Measurements from ENCODE around the gene CCNQ.

Gene CCNQ

DNA sequence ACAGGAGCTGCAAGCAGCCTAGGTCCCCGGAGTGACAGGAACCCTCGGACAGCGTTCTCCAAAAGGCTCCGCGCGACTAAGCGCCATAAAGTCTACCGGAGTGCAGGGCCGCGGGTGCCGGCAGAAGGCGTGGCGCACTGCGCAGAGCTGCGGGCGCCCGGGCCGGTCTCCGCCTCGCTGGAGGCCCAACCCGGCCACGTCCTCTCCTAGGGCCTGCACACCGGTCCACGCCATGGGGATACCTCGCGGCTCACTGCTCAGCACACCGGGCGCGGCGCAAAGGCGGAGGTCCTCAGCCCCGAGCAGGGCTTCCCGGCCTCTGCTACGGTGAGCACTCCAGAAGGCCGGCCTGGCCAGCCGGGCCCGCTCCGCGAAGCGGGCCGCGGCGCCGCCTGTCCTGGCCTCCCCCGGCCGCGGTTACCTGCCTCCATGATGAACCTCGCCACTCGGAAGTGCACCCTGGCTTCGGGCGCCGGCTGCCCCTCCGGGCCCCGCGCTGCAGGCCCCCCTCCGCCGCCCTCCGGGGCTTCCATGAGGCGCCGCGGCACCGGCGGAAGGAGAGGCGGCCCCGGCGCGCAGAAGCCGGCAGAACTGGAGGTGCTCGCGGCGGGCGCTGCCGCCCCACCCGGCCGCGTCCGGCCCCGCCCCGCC is at the start of gene CCNQ:
TSS of gene CCNQ (minus strand) at position 599 of the 651 bp plus-strand sequence. CDS start at position 533, 66 bp downstream.
- DNase-seq = no peak

DNA sequence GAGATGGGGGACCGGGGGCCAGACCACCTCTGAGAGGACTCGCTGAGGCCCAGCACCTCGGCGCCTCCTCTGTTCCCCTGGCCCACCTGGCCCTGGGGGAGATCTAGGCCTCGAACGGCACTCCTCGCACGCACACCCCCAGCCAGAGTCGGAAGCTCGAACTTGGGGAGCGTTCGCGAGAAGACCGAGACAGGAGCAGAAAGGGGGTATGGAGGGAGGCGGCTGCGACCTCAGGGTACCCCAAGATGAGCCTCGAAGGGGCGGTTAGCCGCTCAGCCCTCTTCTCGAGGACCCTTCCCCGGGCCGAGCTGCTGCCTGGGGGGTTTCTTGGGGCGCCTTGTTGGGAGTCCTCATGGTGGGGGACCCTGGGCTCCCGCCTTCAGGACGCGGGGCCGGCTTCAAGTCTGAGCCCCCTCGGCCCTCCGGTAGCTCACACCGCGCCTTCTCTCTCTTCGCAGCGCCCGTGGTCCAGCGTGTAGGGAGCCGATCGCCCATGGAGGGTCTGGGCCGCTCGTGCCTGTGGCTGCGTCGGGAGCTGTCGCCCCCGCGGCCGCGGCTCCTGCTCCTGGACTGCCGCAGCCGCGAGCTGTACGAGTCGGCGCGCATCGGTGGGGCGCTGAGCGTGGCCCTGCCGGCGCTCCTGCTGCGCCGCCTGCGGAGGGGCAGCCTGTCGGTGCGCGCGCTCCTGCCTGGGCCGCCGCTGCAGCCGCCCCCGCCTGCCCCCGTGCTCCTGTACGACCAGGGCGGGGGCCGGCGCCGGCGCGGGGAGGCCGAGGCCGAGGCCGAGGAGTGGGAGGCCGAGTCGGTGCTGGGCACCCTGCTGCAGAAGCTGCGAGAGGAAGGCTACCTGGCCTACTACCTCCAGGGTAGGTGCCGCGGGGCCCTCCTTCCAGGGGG is 48.8 kb upstream of the CCNQ start:
- no peak for DNase-seq

DNA sequence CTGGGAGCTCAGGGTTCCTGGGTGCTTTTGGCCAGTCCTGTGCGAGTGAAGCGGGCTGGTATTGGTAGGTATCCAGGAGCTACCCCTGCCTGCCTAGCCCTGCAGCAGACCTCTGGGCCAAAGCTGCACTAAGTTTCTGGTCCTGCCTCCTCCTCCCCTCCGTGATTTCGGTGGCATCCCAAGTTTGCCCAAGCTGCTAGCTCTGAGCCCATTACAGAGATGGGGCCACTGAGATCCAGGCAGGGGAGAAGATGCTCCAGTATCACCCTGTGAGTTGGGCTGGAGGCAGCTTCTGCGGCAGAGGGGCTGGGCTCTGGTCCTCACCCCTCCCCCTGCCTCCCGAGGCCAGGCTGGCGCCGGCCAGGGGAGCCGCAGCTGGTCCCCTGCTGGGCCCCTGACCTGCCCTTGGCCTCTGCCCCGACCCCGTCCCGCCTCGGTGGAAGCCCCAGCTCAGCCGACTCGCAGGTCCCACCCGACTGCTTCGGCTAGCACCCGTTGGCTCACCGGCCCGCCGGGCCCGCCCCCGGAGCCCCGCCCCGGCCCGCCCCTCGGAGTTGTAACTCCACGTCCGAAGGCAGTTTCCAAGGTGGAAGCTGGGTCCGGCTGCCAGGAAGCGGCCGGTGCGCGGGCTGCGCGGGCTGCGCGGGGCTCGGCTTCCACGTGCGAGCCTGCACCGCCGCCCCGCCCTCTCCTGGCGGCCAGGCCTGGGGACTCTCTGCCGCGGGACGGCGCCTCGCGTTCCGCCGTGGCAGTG is 47.9 kb upstream of the CCNQ start, which contains the start of gene DUSP9:
TSS of gene DUSP9 (plus strand) at position 584 of the 754 bp plus-strand sequence. CDS start 751 bp downstream, outside the sequence.
- no peak for DNase-seq

DNA sequence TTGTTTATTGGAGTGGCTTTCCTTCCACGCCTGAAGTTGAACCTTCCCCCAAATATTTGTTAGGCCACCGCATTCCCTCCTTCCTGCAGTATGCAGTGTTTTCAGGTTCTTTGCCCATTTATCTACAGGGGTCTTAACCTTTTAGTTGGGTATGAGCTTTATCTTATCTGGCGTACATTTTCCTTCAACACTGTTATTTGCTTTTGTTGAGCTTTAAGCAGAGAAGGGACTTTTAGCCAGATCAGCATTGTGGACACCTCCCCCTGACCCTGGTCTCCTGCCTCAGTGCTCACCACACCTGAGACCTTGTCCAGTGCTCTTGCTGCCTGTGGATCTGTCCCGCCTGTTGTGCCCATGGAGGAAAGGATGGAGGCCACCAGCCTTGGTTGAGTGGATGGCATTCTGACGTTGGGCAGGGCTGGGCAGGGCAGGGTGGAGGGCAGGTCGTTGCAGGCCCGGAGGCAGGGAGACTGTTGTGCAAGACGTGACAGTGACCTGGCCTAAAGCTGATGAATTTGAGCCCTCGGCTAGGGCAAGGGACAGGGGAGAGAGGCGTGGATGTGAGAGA is 47.1 kb upstream of the CCNQ start:
- DNase-seq = no peak

DNA sequence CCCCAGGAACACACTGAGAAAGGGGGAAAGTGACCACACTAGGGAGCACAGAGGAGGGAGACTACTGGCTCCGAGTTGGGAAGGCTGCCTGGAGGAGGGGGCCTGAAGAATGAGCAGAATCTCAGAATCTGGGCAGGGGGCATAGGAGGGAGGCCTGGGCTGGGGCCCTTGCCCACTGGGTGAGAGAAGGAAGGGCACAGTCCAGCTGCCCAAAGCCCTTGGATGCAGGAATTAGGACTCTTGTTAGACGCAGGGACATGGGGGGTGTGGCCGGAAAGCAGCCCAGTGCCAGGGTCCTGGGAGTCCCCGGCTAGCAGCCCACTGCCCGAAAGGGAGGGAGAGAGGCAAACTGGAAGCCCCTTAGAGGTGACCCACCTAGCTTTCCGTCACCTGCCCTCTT is 46.2 kb upstream of the CCNQ start:
- DNase-seq = no peak

DNA sequence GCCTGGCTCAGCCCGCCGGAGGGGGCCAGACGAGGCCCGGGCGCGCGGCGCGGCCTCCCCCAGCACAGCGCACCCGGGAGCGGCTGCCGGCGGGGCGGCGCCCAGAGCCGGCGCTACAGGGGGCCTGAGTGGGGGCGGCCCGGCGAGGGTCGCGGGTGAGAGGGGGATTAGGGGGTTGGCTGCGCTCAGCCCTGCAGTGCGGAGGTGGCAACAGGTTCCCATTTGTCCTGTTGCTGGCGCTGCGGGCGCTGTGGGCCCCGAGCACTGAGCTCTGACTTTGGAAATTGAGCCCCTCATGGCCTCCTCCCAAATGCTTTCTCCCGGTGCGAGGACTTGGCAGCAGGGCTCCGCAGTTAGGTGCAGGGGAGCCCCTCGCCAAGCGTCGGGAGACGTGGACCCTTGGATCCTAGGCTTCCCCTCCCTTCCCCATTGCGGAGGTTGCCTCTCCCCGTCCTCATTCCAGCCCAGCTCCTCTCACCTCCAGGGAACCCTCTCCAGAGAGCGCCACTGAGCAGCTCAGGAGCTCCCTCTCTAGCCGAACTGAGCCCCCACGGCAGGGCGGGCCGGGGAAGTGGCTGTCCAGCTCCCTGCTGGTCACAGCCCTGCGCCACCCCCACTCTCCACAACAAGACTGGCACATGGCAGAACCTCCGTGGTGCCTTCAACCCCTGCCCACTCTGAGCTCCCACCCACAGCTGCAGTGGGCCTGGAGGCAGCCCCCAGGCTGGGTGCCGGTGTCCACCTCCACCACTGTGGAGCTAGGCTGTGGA is 45.6 kb upstream of the CCNQ start:
- DNase-seq = no peak

DNA sequence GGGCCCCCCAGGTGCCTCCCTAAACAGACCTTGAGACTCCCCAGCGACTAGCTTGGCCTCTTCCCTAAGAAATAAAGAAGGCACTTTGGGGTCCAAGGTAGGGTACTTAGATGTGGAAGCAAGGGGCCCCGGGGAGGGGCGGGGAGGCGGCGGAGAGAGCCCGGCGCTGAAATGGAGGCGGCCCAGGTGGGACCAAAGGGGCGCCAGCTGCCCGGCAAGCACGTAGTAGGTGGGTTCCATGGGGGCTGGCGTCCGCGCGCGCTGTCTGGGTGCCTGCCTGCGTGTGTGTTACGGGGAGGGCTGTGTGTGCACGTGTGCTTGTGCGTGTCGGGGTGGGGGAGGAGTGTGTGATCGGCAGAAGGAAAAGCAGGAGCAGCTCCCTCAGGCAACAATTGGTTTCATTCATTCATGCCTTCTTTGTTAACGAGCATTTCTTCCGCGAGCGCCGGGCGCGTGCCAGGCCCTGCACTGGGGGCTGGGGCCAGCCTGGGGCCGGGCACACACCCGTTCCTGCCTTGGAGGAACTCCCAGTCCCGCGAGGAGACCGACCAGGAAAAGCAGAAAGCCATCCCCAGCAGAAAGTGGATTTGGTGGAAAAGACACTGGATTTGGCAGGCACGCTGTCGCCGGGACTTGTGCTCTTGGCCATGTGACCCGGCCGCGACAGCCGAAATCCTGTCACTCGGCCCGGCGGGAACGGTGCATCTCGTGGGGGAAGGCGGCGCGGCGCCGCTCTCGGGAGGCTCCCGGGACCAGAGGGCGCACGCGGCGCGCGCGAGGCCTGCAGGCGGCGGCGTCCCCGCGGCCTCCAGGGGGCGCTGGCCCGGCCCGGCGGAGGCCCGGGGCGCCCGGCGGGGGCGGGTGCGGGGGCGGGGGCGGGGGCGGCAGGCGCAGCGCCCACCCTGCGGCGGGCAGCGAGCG is 44.8 kb upstream of the CCNQ start:
- DNase-seq = no peak

DNA sequence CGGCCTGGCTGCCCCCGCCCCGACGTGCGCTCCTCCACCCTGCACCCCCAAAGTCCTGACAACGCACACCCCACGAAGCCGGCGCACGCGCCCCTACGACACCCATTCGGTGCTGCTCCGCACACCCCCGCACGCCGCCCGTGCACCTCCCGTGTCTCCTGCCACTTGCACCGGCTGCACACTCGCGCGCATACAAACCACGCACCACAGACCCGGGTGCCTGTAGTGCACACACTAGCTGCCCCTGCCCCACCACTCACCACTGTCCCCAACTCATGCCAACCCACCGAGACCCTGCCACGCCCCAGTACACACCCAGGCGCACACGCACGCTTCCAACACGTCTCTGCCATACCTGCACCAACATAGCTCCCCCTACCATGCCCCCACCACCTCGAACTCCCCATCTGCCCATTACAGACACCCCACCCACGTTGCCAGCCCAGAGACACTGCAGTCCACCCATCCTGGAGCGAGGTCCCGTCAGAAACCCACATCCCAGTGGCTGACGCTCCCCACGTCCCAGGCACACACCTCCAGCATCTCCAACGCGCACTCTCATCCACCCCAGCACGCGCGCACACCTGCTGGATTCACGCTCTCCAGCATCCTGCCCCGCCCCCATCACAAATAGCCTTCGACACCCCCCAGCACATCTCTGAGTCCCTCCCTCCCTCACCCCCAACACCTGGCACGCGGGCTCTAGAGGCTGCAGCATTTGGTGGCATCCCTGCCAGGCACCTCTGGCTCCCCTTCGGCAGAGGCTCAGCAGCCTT is 43.9 kb upstream of the CCNQ start:
- no peak for DNase-seq

DNA sequence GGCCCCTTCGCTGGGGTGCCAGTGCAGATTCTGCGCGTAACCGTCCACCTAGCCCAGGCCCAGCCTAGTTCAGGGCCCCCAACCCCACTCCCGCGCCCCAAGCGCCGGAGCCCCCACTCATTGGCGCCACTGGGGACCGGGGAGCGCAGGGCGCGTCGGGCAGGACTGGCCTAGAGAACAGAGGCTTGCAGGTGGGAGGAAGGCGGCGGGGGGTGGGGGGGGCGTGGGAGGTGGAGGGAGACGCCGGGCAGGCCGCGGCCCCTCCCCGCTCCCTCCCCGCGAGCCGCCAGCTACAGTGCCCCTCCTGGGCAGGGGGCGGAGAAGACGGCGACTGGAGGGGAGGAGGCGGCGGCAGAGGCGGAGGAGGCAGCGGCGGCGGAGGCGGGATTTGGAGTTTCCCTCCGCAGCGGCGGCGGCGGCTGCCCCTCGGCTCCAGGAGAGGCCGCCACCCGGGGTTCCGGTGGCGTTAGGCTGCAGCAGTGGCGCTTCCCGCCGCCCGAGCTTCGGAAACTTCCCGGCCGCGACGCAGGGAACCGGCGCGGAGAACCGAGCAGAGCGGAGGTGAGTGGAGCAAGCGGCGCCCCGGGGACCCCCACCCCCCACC is 43.2 kb upstream of the CCNQ start:
- DNase-seq = no peak

DNA sequence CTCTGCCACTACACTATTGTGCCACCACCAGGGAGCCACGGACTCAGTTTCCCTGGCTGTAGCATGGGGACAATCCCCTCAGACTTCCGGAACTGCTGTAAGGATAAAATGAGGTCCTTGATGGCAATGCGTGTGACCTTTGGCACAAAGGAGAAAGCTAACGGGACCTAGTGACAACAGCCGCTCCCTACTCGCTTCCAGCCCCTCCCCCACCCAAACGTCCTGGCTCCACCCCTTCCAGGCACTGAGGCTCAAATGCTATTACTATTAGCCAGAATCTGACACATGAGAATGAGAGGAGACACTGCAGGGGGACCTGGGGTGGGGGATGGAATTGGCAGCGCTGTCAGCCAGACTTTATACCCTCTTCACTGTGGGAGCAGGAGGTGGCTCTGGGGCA is 42.7 kb upstream of the CCNQ start:
- no peak for DNase-seq

DNA sequence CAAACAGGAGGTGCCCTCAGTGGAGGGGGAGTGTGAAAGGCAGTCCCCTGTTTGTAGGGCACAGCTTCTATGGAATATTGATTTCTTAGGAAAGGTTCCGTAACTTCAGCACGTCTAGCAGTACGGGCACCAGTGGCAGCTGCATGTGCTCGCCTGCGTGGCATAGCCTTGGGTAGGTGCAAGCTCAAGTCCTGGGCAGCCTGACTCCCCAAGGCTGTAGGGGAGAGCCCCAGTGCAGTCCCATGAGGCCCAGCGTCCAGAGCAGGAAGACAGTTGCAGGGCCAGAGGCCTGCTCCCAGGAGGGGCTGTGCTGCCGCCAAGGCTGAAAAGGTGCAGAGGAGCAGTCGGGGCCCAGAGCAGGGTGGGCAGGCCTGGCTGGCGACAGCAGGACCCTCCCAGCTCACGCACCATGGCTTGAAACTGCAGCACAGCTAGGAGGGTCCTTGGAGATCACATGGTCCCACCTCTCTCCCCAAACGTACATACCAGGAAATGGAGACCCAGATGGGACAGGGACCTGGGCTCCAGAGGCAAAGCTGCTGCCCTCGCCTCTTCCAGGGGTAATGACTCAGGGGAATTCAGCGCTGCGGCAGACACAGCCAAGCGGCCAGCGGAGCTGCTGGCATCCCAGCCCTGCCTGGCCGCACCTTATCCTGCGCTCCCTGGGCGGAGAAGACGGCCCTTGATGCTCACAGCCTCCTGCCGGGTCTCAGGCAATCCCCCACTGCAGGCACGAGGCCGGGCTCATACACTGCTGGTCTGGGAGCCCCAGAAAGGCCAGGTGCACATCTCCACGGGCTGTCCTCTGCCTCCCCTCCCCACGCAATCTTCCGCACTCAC is 42.0 kb upstream of the CCNQ start:
- DNase-seq = no peak

DNA sequence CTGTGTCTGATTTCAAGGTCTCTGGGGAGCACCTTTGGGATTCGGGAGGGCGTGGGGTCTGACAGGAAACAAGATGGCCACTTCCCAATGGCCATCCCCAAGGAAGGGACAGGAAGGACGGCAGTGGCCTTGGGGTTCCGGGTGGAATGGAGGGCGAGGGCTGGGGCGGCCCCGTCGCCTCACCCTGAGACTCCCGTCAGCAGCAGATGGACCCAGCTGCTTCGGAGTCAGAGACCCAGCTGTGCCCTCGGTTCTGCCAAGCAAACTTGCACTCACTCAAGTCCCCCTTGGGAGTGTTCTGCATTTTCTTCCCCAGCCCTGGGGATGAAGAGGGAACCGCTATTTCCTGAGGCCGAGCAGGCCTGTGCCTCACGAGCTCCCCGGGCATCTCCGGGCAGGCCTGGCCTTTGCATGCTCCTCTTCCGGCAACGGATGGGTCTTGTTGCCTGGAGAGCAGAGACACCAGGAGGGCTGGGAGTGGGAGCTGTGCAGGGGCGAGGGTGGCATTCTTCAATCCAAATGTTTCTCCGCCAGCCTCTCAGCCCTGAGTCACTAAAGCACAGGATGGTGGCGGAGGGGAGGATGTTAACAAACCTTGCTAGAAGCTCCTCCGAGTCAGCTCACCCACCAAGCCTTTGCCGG is 41.2 kb upstream of the CCNQ start:
- no peak for DNase-seq

DNA sequence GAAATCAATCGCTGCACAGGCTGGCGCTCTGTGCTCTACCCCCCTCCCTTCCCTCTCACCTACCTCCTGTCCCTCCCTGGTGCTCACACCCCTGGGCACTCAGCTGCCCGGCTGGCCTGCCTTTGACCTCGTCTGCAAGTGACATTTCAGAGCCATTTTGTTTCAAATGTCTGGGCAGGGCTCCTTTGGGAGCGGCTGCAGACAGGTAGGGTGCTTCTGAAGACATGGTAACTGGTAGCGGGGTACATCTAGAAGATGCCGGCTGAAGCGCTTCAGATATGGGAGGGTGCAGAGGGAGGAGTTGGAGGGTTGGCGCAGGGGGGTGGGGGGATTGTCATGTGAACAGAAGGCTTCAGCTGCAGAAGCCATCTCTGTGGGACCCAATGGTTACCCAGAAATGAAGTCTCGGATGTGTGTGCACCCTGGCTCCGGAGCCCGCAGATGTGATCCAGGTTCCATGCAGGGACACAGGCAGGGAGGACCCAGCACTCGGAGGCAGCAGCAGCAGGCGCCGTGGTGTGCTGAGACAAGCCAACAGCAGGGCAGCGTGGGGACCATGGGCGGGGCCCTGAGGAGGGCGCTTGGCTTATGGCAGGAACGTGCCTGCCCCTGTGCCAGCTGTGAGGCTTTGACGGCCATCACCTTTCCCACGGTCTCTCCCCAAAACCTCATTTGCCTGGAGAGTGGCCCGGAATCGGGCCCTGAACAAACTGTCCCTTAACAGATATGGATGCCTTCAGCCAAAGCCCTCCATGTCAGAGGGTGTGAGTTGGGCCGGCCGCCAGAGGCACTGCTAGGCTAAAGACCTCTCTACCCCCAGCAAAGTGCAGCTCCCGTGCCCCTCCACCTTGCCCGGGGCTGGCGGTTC is 40.5 kb upstream of the CCNQ start:
- DNase-seq = no peak

DNA sequence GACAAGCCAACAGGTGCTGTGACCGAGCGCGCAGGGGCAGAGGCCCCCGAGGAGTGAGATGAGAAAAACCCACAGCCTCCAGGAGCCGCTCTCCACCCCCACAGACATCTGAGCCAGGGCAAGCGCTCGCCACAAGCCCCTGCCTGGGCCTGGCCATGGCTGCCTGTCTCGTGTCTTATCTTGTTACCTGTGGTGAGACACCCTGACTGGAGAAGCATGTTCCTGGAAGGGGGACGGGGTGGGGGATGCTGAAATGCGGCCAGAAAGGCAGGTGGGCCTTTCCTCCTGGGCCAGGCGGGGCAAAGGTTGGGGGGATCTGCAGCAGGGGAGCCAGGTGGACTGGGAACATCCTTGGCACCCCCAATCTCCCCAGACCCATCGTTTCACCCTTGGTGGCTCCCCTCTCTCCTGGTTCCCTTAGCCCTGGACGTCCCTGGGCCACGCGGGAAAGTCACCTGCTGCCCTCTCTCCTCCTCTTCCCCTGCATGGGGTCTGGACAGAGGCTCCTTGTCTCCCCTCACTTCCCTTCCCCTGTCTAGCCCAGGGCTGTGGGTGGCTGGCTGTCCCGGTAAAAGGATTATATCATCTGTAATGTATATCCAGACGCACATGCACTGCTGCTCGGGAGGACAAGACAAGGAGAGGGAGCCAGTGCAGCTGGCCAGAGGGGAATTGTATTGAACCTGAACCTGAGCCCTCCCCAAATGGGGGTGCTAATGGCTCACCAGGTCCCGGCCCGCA is 39.7 kb upstream of the CCNQ start:
- DNase-seq = no peak

DNA sequence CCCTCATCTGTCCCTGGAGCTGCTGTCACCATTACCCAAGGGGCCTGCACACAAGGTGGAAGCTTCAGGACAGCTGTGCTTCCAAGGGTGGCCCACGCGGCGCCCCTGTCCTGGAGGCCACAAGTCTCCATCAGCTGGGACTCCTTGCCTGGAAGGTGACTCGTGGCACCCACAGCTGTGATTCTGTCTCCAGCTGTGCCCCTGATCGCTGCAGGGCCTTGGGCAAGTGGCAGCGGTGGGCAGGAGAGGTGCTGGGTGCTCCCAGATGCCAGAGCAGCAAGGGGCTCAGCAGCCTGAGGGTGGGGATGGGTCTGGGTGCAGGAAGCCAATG is 39.1 kb upstream of the CCNQ start:
- DNase-seq = no peak

DNA sequence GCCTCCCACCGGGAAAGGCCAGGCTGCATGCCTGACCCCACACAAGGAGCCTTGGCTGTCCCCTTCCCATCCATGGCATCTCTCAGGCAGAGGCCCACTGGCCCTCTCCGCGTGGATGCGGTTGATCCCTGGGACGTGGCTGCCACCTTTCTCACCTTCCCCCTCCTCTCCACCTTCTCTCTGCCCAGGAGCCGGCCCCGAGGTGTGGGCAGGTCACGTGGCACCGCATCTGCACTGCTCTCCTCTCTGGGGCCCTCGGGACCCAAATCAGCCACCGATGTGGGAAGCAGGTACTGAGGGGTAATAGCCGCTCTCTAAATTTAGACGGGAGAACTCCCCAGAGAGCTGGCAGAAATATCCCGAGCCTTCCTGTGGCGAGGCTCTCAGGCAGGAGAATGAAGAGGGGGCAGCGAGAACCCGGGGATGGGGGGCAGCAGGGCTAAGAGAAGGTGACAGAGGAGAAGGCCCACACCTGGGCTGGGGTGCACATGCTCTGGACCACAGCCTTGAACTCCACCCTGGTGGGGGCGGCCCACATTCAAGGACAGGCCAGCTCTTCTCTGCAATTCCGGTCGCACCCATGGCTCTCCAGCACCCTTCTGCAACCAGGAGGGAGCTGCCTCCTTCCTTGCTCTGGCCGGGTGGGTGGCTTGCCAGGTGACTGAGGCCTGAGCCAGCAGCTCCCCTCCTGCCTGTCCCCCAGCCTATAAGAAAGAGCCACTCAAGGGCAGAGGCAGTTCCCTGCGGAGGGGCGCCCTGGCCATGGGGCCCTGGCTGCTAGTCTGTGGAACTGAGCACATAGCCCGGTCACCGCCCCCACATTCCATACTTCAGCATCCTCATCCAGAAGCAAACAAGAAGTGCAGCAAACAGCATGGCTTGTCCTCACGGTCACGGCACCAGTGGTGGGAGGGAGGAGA is 38.4 kb upstream of the CCNQ start:
- no peak for DNase-seq

Measured in NCI-H1436 (cell line).